Measurements from ENCODE around the gene HSPB9.
"Not testable (repeated sequence)": the region's sequence is repeated elsewhere in the genome, so short reads cannot be mapped to it uniquely, and the experiment has no call there.

Gene HSPB9

GRCh38 chr17:42136654-42137051 lies 14.0 kb downstream of the HSPB9 start:
- H3K9me3 Mint-ChIP-seq, result no peaks in the 10 kb centered on the region
- no peak overlapping the region for H3K27ac Mint-ChIP-seq
- peaks cover 52% of the 10 kb centered on the region for H3K4me1 Mint-ChIP-seq (ENCODE audit: low read depth)
- H3K4me3 Mint-ChIP-seq, result no peak overlapping the region
- peaks cover 27% of the 10 kb centered on the region for H3K36me3 Mint-ChIP-seq (ENCODE audit: low read depth)
- no peaks in the 10 kb centered on the region for H3K27me3 Mint-ChIP-seq

- H3K27ac Mint-ChIP-seq, result no peak overlapping the region
- no peaks in the 10 kb centered on the region for H3K9me3 Mint-ChIP-seq
- peaks cover 40% of the 10 kb centered on the region for H3K36me3 Mint-ChIP-seq (ENCODE audit: low read depth)
- H3K4me1 Mint-ChIP-seq (ENCODE audit: low read depth), result peaks cover 44% of the 10 kb centered on the region
- H3K27me3 Mint-ChIP-seq, result no peaks in the 10 kb centered on the region
- no peak overlapping the region for H3K4me3 Mint-ChIP-seq
These were observed 16.3 kb downstream of the HSPB9 start for GRCh38 chr17:42138749-42139492.

- H3K27me3 Mint-ChIP-seq, H3K9me3 Mint-ChIP-seq, H3K27ac Mint-ChIP-seq, H3K4me3 Mint-ChIP-seq: not testable (repeated sequence)
- Mint-ChIP-seq H3K4me1 (ENCODE audit: low read depth) (peaks cover 33% of the 10 kb centered on the region), H3K36me3 (ENCODE audit: low read depth) (peaks cover 37% of the 10 kb centered on the region)
These were observed 18.1 kb downstream of the HSPB9 start for GRCh38 chr17:42140690-42141089.

- H3K4me1 Mint-ChIP-seq (ENCODE audit: low read depth), result peaks cover 27% of the 10 kb centered on the region
- no peak overlapping the region for H3K27ac Mint-ChIP-seq
- no peaks in the 10 kb centered on the region for H3K9me3 Mint-ChIP-seq
- peaks cover 38% of the 10 kb centered on the region for H3K36me3 Mint-ChIP-seq (ENCODE audit: low read depth)
- H3K27me3 Mint-ChIP-seq, result no peaks in the 10 kb centered on the region
- H3K4me3 Mint-ChIP-seq, result no peak overlapping the region
These were observed 18.8 kb downstream of the HSPB9 start for GRCh38 chr17:42141382-42141781.

- Mint-ChIP-seq H3K4me1 (ENCODE audit: low read depth) (peaks cover 21% of the 10 kb centered on the region), H3K27me3 (no peaks in the 10 kb centered on the region), H3K36me3 (ENCODE audit: low read depth) (peaks cover 32% of the 10 kb centered on the region), H3K9me3 (no peaks in the 10 kb centered on the region), H3K4me3 (no peak overlapping the region), H3K27ac (no peak overlapping the region)
These were observed 19.8 kb downstream of the HSPB9 start for GRCh38 chr17:42142371-42142896.

- Mint-ChIP-seq H3K4me1 (ENCODE audit: low read depth) (peaks cover 19% of the 10 kb centered on the region), H3K27ac (peak overlapping the region; percentile 16), H3K36me3 (ENCODE audit: low read depth) (peaks cover 35% of the 10 kb centered on the region)
- not testable (repeated sequence) for H3K27me3 Mint-ChIP-seq, H3K4me3 Mint-ChIP-seq, H3K9me3 Mint-ChIP-seq
These were observed 20.5 kb downstream of the HSPB9 start for GRCh38 chr17:42143138-42143537.

- Mint-ChIP-seq H3K36me3 (ENCODE audit: low read depth) (peaks cover 32% of the 10 kb centered on the region), H3K9me3 (no peaks in the 10 kb centered on the region), H3K4me3 (no peak overlapping the region), H3K4me1 (ENCODE audit: low read depth) (peaks cover 30% of the 10 kb centered on the region), H3K27me3 (no peaks in the 10 kb centered on the region), H3K27ac (peak overlapping the region; percentile 45)
These were observed 24.5 kb downstream of the HSPB9 start for GRCh38 chr17:42146911-42147607.

GRCh38 chr17:42153919-42154742 lies 31.5 kb downstream of the HSPB9 start:
- Mint-ChIP-seq H3K36me3 (ENCODE audit: low read depth) (peaks cover 4% of the 10 kb centered on the region), H3K9me3 (no peaks in the 10 kb centered on the region), H3K27ac (peak overlapping the region; percentile 92), H3K27me3 (no peaks in the 10 kb centered on the region), H3K4me3 (peak overlapping the region; percentile 95), H3K4me1 (ENCODE audit: low read depth) (peaks cover 45% of the 10 kb centered on the region)

GRCh38 chr17:42155614-42156045 lies 33.0 kb downstream of the HSPB9 start:
- peak overlapping the region; percentile 95 for H3K4me3 Mint-ChIP-seq
- peaks cover 43% of the 10 kb centered on the region for H3K4me1 Mint-ChIP-seq (ENCODE audit: low read depth)
- no peaks in the 10 kb centered on the region for H3K27me3 Mint-ChIP-seq
- peaks cover 4% of the 10 kb centered on the region for H3K36me3 Mint-ChIP-seq (ENCODE audit: low read depth)
- H3K27ac Mint-ChIP-seq, result no peak overlapping the region
- H3K9me3 Mint-ChIP-seq, result no peaks in the 10 kb centered on the region

GRCh38 chr17:42159796-42160530 lies 37.4 kb downstream of the HSPB9 start:
- H3K27me3 Mint-ChIP-seq, result no peaks in the 10 kb centered on the region
- H3K27ac Mint-ChIP-seq, result no peak overlapping the region
- no peaks in the 10 kb centered on the region for H3K36me3 Mint-ChIP-seq (ENCODE audit: low read depth)
- H3K4me1 Mint-ChIP-seq (ENCODE audit: low read depth), result peaks cover 6% of the 10 kb centered on the region
- no peak overlapping the region for H3K4me3 Mint-ChIP-seq
- no peaks in the 10 kb centered on the region for H3K9me3 Mint-ChIP-seq

- Mint-ChIP-seq H3K27ac (no peak overlapping the region), H3K27me3 (no peaks in the 10 kb centered on the region), H3K4me1 (ENCODE audit: low read depth) (peaks cover 6% of the 10 kb centered on the region), H3K9me3 (no peaks in the 10 kb centered on the region), H3K36me3 (ENCODE audit: low read depth) (no peaks in the 10 kb centered on the region), H3K4me3 (no peak overlapping the region)
These were observed 37.9 kb downstream of the HSPB9 start for GRCh38 chr17:42160531-42160910.

- H3K4me1 Mint-ChIP-seq (ENCODE audit: low read depth), result no peaks in the 10 kb centered on the region
- H3K4me3 Mint-ChIP-seq, result no peak overlapping the region
- H3K9me3 Mint-ChIP-seq, result no peaks in the 10 kb centered on the region
- no peak overlapping the region for H3K27ac Mint-ChIP-seq
- H3K27me3 Mint-ChIP-seq, result no peaks in the 10 kb centered on the region
- H3K36me3 Mint-ChIP-seq (ENCODE audit: low read depth), result no peaks in the 10 kb centered on the region
These were observed 40.5 kb downstream of the HSPB9 start for GRCh38 chr17:42163113-42163512.

GRCh38 chr17:42163696-42164407 lies 41.2 kb downstream of the HSPB9 start:
- Mint-ChIP-seq H3K9me3 (no peaks in the 10 kb centered on the region), H3K4me1 (ENCODE audit: low read depth) (no peaks in the 10 kb centered on the region), H3K36me3 (ENCODE audit: low read depth) (no peaks in the 10 kb centered on the region), H3K4me3 (no peak overlapping the region), H3K27ac (no peak overlapping the region), H3K27me3 (no peaks in the 10 kb centered on the region)

- H3K9me3 Mint-ChIP-seq, result no peaks in the 10 kb centered on the region
- no peaks in the 10 kb centered on the region for H3K36me3 Mint-ChIP-seq (ENCODE audit: low read depth)
- no peaks in the 10 kb centered on the region for H3K27me3 Mint-ChIP-seq
- H3K27ac Mint-ChIP-seq, result no peak overlapping the region
- H3K4me3 Mint-ChIP-seq, result no peak overlapping the region
- H3K4me1 Mint-ChIP-seq (ENCODE audit: low read depth), result no peaks in the 10 kb centered on the region
These were observed 43.1 kb downstream of the HSPB9 start for GRCh38 chr17:42165751-42166150.

All from stimulated activated naive CD8-positive, alpha-beta T cell treated with anti-CD3 and anti-CD28 coated beads, Interleukin-15, Interleukin-2, amounts not matched to agents 100 ng/mL and 50 ng/mL, for 24 hours (primary cell).